ENCODE measurements around the gene TMEM169.
"Not testable (repeated sequence)": the region's sequence is repeated elsewhere in the genome, so short reads cannot be mapped to it uniquely, and the experiment has no call there.

The TMEM169 gene

GRCh38 chr2:216071111-216071851 lies 10.4 kb upstream of the TMEM169 start:
- DNase-seq (ENCODE audit: low read depth): peak; percentile 20

- no peak for DNase-seq (ENCODE audit: low read depth)
Observed at GRCh38 chr2:216072473-216072872, 9.2 kb upstream of the TMEM169 start.

DNA sequence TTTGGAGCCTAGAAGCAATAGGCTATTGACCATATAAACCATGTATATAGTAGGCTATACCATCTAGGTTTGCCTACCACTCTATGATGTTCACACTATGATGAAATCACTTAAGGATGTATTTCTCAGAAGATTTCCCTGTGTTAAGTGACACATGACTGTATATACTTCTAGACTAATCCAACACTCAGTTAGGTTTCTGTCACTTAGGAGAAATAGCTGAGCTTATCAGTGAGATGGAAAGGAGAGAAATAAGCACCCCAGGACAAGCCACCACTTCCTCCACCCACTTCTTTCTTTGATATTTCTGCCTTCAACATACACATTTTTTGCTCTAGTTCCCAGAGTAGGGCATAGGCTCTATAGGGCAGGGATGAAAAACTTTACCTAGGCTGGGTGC lies 7.9 kb upstream of the TMEM169 start:
- DNase-seq (ENCODE audit: low read depth): no peak

GRCh38 chr2:216074380-216074779 lies 7.3 kb upstream of the TMEM169 start:
- no peak for DNase-seq (ENCODE audit: low read depth)

DNA sequence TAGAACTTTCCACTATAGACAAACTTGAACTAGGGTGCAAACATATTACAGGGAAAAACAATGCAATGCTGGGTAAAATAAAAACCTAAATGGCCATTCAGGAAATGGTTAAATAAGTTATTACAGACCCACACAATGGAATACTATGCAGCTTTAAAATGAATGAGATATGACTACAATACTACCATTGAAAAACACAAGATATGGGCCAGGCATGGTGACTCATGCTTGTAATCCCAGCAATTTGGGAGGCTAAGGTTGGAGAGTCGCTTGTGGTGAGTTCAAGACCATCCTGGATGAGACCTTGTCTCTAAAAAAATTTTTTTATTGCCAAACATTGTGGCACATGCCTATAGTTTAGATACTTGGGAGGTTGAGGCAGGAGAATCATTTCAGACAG lies 6.9 kb upstream of the TMEM169 start:
- peak; percentile 24 for DNase-seq (ENCODE audit: low read depth)

- DNase-seq (ENCODE audit: low read depth): no peak
Observed at GRCh38 chr2:216075510-216076485, 5.9 kb upstream of the TMEM169 start.

DNA sequence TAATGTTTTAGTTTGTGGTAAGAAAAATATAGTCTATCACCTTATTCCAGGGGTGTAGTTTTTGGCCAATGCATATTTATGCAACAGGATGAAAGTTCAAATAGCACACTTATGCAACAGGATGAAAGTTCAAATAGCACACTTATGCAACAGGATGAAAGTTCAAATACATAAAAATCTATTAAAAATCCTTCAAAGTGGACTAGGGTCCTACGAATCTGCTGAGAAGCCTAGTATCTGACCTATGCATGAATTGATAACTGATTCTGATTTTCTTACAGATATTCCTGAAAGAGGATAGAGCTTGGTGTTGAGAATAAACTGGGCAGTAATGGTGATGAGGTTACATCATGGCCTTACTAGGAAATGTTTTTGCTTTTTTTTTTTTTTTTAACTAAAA lies 2.9 kb upstream of the TMEM169 start:
- DNase-seq (ENCODE audit: low read depth): no peak

DNA sequence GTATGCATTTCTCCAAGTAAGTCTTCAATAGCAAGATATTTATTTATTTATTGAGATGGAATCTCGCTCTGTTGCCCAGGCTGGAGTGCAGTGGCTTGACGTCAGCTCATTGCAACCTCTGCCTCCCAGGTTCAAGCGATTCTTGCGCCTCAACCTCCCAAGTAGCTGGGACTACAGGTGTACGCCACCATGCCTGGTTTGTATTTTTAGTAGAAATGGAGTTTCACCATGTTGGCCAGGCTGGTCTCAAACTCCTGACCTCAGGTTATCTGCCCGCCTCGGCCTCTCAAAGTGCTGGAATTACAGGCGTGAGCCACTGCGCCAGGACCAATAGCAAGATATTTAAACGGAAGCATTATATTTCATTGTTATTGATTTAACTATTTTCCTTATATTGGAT lies 1.7 kb upstream of the TMEM169 start:
- not testable (repeated sequence) for DNase-seq (ENCODE audit: low read depth)

DNA sequence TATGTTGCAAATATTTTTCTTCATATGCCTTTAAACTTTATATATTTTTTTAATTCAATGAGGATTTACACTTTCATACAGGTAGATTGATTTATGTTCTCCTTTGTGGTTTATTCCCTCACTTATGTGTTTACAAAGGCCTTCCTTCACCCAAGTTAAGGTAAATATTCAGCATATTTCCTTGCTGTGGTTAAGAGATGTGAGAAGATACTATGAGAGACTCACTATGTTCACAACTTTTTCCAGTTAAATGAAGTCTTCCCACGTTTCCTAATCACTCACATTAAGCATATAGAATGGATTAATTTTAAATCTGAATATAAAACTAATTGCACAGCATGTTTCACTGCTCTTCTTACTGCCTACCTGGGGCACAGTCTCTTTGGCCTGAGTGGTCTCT lies 707 bp upstream of the TMEM169 start:
- DNase-seq (ENCODE audit: low read depth): no peak

GRCh38 chr2:216082117-216082711 lies 495 bp downstream of the TMEM169 start:
- DNase-seq (ENCODE audit: low read depth): no peak

GRCh38 chr2:216082805-216083204 lies 1.1 kb downstream of the TMEM169 start:
- no peak for DNase-seq (ENCODE audit: low read depth)

- DNase-seq (ENCODE audit: low read depth): peak; percentile 60
Observed at GRCh38 chr2:216083464-216084281, 2.0 kb downstream of the TMEM169 start.

- DNase-seq (ENCODE audit: low read depth): no peak
Observed at GRCh38 chr2:216084547-216084946, 2.8 kb downstream of the TMEM169 start.

DNA sequence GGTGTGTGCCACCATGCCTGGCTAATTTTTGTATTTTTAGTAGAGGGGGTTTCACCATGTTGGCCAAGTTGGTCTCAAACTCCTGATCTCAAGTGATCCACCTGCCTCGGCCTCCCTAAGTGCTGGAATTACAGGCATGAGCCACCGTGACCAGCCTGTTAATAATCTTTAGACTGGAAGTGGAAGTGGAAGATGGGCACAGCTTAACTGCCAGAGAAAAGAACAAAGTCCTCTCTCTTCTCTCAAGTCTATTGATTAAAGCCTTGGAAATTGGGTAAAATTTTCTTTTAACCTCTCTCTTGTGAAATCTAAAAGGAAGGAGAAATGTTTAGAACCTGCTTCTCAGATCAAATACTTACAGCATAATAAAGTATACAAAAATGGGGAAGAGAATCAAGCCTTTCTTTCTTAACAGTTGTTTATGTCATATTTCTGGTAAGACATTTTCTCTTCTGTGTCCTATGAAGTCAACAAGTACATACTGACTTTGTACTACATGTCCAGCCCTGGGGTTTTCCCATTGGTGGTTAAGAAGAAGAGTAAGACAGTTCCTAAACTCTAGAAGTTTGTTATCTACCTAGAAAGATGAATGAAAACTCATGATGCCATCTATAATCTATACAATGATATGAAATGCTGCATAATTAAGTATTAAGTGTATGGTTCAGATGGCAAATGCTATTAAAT lies 4.6 kb downstream of the TMEM169 start:
- no peak for DNase-seq (ENCODE audit: low read depth)

DNA sequence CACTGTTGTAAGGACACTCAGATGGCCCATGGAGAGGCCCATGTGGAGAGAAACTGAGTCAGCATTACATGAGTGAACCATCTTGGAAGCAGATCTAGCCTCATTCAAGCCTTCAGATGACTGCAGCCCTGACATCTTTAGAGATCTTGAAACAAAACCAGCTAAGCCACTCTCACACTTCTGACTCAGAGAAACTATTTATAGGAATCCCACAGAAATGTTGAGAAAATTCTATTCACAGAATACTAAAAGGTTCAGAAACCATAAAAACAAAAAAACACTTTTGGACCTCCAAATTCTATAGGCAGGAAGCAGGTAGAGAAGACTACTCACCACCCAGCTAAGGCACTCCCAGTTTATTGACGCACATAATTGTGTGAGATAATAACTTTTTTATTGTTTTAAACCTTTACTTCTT lies 8.7 kb downstream of the TMEM169 start:
- DNase-seq (ENCODE audit: low read depth): peak; percentile 64

- DNase-seq (ENCODE audit: low read depth): no peak
Observed at GRCh38 chr2:216092646-216093045, 10.9 kb downstream of the TMEM169 start.

- no peak for DNase-seq (ENCODE audit: low read depth)
Observed at GRCh38 chr2:216094701-216095100, 13.0 kb downstream of the TMEM169 start.

DNA sequence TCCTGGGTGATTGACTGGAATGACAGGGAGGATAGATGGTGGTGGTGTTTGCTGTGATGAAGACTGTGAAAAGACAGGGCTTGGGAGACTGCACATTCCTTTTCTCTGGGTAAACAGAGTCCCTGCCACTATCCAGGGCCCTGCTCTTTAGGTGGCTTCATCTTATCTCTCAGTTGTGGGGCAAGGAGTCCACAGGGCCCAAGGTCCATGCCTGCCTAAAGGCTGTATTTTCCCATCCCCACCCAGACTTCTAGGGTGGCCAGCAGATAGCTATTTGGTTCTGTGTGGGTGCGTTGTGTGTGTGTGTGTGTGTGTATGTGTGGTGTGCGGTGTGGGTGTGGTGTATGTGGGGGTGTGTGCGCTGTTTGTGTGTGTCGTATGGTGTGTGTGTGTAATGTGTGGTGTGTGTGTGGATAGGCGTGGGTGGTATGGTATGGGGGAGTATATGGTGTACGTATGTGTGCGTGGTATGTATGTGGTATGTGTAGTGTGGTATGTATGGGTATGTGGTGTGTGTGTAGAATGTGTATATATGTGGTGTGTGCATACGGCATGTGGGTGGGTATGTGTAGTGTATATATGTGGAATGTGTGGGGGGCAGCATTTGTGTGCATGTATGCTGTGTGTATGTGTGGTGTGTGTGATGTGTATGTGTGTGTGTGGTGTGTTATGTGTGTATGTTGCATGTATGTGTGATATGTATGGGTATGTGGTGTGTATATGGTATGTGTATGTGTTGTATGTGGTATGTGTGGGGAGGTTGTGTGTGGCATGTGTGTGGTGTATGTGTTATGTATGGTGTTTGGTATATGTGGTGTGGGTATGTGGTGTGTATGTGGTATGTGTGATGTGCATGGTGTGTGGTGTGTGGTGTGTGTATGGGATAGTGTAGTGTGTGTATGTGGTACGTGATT lies 17.0 kb downstream of the TMEM169 start:
- DNase-seq (ENCODE audit: low read depth): no peak

DNA sequence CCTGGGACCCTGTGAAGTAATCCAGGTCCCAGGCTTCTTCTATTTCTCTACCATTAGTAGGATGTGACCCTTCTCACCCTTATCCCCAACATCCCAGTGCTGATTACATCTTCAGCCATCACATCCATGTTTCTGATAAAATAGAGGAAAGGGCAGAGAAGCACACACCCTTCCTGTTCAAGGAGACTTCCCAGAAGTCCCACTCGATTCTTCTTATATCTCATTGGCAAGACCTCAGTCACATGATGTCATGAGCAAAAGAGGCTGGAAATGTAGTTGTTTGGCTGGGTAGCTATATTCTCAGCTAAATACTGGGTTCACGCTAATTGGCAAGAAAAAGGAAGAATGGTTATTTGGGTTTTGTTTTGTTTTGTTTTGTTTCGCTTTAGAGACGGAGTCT lies 19.4 kb downstream of the TMEM169 start:
- no peak for DNase-seq (ENCODE audit: low read depth)

DNA sequence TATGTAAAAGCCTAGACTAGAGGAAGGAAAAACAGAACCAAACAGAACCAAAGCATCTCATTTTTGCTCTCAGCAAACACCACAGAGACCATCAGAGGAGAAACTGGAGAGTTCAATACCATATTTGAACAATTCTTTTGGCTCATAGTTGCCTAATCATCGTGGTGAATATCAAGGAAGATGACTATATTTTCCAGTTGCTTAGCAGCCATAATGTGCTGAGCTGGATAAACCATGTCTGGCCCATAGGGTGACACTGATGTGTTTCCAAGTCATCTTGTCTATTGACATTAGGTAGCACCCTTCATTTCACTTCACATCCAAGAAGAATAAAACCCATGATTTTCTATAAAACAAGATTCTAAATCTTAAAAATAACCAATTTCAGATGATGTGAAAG lies 21.5 kb downstream of the TMEM169 start:
- no peak for DNase-seq (ENCODE audit: low read depth)
